Skin of body (tissue), 3 donors: ENCODE measurements around the gene PPOX. TPM values are rescaled to one million over a fixed set of nuclear protein-coding genes. Genes with fewer than 3 reads are reported as not detected.

Source experiments
- DNase-seq: peaks from one replicate; lab custom pipeline; 2025; lab: John Stamatoyannopoulos, UW
- small RNA-seq: library from RNA; depleted of rRNA; stranded (forward); fragments of <200 nt; gene quantifications from one replicate; pipeline ENCODE3, GENCODE V24; 2014; ENCODE audit warnings: low replicate concordance
- total RNA-seq: library from RNA; depleted of rRNA; stranded (reverse); fragments of >200 nt; gene quantifications from one replicate; pipeline ENCODE4 v1.2.3, GENCODE V29; 2014

The PPOX gene
- total RNA-seq, 1 donor from 2014 or later = 16.7 TPM

DNA sequence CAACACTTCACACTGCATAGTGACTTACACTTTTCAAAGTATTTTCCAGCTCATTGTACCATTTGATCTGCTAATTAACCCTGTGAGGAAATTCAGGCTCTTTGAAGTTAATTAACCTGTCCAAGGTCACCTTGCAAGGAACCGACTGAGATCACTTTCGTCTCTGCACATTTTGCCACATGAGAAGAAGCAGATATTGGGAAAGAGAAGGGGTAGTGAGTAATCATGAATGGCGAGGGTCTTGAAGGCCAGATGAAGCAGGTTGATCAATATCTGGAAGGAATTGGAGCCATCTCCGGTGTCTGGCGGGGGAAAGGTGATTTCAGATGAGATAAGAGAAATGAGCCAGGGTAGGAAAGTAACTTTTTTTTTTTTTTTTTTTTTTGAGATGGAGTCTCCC is 53.8 kb downstream of the PPOX start:
- DNase-seq = no peak

Small RNA genes lying within 50 kb of the gene (small RNA-seq; reads per million reads assigned to genes)
- gene RF01225 = not detected

Other genes with a start within 250 kb of the PPOX start
- not detected for gene ITLN2, start 211.6 kb upstream of the PPOX start, total RNA-seq
- 42.1 TPM for gene F11R, start 145.3 kb upstream of the PPOX start, total RNA-seq
- gene TSTD1, start 127.5 kb upstream of the PPOX start, total RNA-seq = 29.3 TPM
- gene USF1, start 120.4 kb upstream of the PPOX start, total RNA-seq = 48.7 TPM
- gene ARHGAP30, start 96.5 kb upstream of the PPOX start, total RNA-seq = 7.9 TPM
- gene NECTIN4, start 76.9 kb upstream of the PPOX start, total RNA-seq = 49.6 TPM
- not detected for gene KLHDC9, start 68.1 kb upstream of the PPOX start, total RNA-seq
- 25.4 TPM for gene PFDN2, start 48.4 kb upstream of the PPOX start, total RNA-seq
- gene NIT1, start 48.3 kb upstream of the PPOX start, total RNA-seq = 19.3 TPM
- gene DEDD, start 33.8 kb upstream of the PPOX start, total RNA-seq = 18.7 TPM
- gene UFC1, start 12.4 kb upstream of the PPOX start, total RNA-seq = 74.5 TPM
- 8.4 TPM for gene USP21, start 6.9 kb upstream of the PPOX start, total RNA-seq
- gene B4GALT3, start 11.1 kb downstream of the PPOX start, total RNA-seq = 15.6 TPM
- 6.8 TPM for gene ADAMTS4, start 32.6 kb downstream of the PPOX start, total RNA-seq
- 103 TPM for gene NDUFS2, start 35.9 kb downstream of the PPOX start, total RNA-seq
- gene FCER1G, start 48.9 kb downstream of the PPOX start, total RNA-seq = 12.4 TPM
- not detected for gene APOA2, start 57.2 kb downstream of the PPOX start, total RNA-seq
- gene TOMM40L, start 59.6 kb downstream of the PPOX start, total RNA-seq = 5.6 TPM
- not detected for gene NR1I3, start 71.8 kb downstream of the PPOX start, total RNA-seq
- 1.8 TPM for gene PCP4L1, start 92.3 kb downstream of the PPOX start, total RNA-seq
- gene MPZ, start 143.5 kb downstream of the PPOX start, total RNA-seq = 26.5 TPM
- 28.4 TPM for gene SDHC, start 148.0 kb downstream of the PPOX start, total RNA-seq
- gene CFAP126, start 201.4 kb downstream of the PPOX start, total RNA-seq = not detected